ENCODE results near the gene ZNF618. TPM values are rescaled to one million over a fixed set of nuclear protein-coding genes. Genes with fewer than 3 reads are reported as not detected.
A peak's percentile ranks its signal among the peaks of the same experiment; 100 is the strongest.

Gene ZNF618
- total RNA-seq, 1 experiment from 2014 or later: 22.0 TPM

DNA sequence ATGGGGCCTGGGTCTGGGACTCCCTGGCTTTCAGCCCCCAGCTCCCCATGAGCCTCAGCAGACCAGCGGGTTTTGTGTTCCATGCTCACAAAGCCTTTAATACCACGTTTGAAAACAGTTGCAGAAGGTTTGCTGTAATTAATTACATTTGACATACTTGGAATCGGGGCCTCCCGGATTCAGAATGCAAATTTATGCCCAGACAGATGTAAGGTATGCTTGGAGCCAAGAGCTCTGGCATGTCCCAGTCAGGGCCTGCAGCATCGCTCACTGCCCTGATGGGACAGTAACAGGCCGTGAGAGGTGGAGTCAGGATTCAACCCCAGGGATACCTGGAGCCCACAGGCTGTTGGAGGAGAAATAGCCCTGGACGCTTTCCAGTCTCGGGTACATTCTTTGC is 12.2 kb downstream of the ZNF618 start:
- ATAC-seq (peak; percentile 28; the same call in 1 of the 2 replicates), DNase-seq (ENCODE audit: low spot score) (no peak)
- H3K27ac Mint-ChIP-seq: peak overlapping the region; percentile 24; the same call in 1 of the 2 replicates
- H3K9me3 Mint-ChIP-seq: peaks cover 22% of the 10 kb centered on the region
- no peaks in the 10 kb centered on the region for H3K27me3 Mint-ChIP-seq (ENCODE audit: low read depth)
- CTCF ChIA-PET: interaction anchor here (1.3 to 1.7 kb wide), 2 partner anchors 11 to 74 kb away, joined by 4 to 8 read pairs; partner anchors contain the start of gene ZNF618
- H3K4me3 Mint-ChIP-seq: no peak overlapping the region
- TF ChIP-seq CBFB (CRISPR knock-in tag; IDR thresholded peaks at IDR 0.05; ENCODE audit: low read depth): no peak
- TF ChIP-seq, protein P1, sequence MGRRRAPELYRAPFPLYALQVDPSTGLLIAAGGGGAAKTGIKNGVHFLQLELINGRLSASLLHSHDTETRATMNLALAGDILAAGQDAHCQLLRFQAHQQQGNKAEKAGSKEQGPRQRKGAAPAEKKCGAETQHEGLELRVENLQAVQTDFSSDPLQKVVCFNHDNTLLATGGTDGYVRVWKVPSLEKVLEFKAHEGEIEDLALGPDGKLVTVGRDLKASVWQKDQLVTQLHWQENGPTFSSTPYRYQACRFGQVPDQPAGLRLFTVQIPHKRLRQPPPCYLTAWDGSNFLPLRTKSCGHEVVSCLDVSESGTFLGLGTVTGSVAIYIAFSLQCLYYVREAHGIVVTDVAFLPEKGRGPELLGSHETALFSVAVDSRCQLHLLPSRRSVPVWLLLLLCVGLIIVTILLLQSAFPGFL (CRISPR knock-in tag; IDR thresholded peaks at IDR 0.05; ENCODE audit: borderline replicate concordance): no peak
- TF ChIP-seq ATF3 (CRISPR knock-in tag; conservative IDR thresholded peaks at IDR 0.05): no peak
- no peak for TF ChIP-seq ZNF232 (CRISPR knock-in tag; IDR thresholded peaks at IDR 0.05)
- no peak for TF ChIP-seq NFE2L1 (CRISPR knock-in tag; IDR thresholded peaks at IDR 0.05)
- TF ChIP-seq SOX15 (CRISPR knock-in tag; IDR thresholded peaks at IDR 0.05): no peak
- no peak for TF ChIP-seq CREB1 (CRISPR knock-in tag; IDR thresholded peaks at IDR 0.05)
- H3K4me1 Mint-ChIP-seq: peaks cover 46% of the 10 kb centered on the region
- POLR2A ChIA-PET: no interaction called here
- H3K36me3 Mint-ChIP-seq: peaks cover 23% of the 10 kb centered on the region

- no peak for DNase-seq (ENCODE audit: low spot score)
- Mint-ChIP-seq H3K9me3 (peaks cover 22% of the 10 kb centered on the region), H3K4me1 (peaks cover 45% of the 10 kb centered on the region), H3K27me3 (ENCODE audit: low read depth) (no peaks in the 10 kb centered on the region), H3K4me3 (no peak overlapping the region), H3K36me3 (peaks cover 23% of the 10 kb centered on the region), H3K27ac (no peak overlapping the region)
- ATAC-seq: no peak
- CTCF ChIA-PET: interaction anchor here (1.3 to 1.7 kb wide), 2 partner anchors 12 to 74 kb away, joined by 4 to 8 read pairs; partner anchors contain the start of gene ZNF618
- POLR2A ChIA-PET: no interaction called here
- TF ChIP-seq OVOL2 (CRISPR knock-in tag; IDR thresholded peaks at IDR 0.05; ENCODE audit: borderline replicate concordance) (no peak), MXD4 (CRISPR knock-in tag; IDR thresholded peaks at IDR 0.05; ENCODE audit: borderline replicate concordance) (no peak), FOXP4 (CRISPR knock-in tag; IDR thresholded peaks at IDR 0.05) (no peak), HMGA2 (CRISPR knock-in tag; IDR thresholded peaks at IDR 0.05) (no peak), ATF1 (CRISPR knock-in tag; IDR thresholded peaks at IDR 0.05) (no peak), ZNF671 (CRISPR knock-in tag; IDR thresholded peaks at IDR 0.05) (no peak), IRF1 (CRISPR knock-in tag; IDR thresholded peaks at IDR 0.05) (no peak), ESRRA (CRISPR knock-in tag; IDR thresholded peaks at IDR 0.05; ENCODE audit: borderline replicate concordance) (no peak), ELF4 (CRISPR knock-in tag; IDR thresholded peaks at IDR 0.05; ENCODE audit: low read depth) (no peak), RELA (CRISPR knock-in tag; IDR thresholded peaks at IDR 0.05; ENCODE audit: borderline replicate concordance) (no peak), ZNF512 (CRISPR knock-in tag; IDR thresholded peaks at IDR 0.05; ENCODE audit: borderline replicate concordance) (no peak), MYBL2 (CRISPR knock-in tag; IDR thresholded peaks at IDR 0.05) (no peak), ZBTB21 (CRISPR knock-in tag; IDR thresholded peaks at IDR 0.05; ENCODE audit: borderline replicate concordance) (no peak)
- TF ChIP-seq, protein P2, sequence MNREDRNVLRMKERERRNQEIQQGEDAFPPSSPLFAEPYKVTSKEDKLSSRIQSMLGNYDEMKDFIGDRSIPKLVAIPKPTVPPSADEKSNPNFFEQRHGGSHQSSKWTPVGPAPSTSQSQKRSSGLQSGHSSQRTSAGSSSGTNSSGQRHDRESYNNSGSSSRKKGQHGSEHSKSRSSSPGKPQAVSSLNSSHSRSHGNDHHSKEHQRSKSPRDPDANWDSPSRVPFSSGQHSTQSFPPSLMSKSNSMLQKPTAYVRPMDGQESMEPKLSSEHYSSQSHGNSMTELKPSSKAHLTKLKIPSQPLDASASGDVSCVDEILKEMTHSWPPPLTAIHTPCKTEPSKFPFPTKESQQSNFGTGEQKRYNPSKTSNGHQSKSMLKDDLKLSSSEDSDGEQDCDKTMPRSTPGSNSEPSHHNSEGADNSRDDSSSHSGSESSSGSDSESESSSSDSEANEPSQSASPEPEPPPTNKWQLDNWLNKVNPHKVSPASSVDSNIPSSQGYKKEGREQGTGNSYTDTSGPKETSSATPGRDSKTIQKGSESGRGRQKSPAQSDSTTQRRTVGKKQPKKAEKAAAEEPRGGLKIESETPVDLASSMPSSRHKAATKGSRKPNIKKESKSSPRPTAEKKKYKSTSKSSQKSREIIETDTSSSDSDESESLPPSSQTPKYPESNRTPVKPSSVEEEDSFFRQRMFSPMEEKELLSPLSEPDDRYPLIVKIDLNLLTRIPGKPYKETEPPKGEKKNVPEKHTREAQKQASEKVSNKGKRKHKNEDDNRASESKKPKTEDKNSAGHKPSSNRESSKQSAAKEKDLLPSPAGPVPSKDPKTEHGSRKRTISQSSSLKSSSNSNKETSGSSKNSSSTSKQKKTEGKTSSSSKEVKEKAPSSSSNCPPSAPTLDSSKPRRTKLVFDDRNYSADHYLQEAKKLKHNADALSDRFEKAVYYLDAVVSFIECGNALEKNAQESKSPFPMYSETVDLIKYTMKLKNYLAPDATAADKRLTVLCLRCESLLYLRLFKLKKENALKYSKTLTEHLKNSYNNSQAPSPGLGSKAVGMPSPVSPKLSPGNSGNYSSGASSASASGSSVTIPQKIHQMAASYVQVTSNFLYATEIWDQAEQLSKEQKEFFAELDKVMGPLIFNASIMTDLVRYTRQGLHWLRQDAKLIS (CRISPR knock-in tag; IDR thresholded peaks at IDR 0.05; ENCODE audit: borderline replicate concordance): no peak
- TF ChIP-seq, protein P3, sequence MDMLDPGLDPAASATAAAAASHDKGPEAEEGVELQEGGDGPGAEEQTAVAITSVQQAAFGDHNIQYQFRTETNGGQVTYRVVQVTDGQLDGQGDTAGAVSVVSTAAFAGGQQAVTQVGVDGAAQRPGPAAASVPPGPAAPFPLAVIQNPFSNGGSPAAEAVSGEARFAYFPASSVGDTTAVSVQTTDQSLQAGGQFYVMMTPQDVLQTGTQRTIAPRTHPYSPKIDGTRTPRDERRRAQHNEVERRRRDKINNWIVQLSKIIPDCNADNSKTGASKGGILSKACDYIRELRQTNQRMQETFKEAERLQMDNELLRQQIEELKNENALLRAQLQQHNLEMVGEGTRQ (CRISPR knock-in tag; IDR thresholded peaks at IDR 0.05): no peak
- TF ChIP-seq, protein P4, sequence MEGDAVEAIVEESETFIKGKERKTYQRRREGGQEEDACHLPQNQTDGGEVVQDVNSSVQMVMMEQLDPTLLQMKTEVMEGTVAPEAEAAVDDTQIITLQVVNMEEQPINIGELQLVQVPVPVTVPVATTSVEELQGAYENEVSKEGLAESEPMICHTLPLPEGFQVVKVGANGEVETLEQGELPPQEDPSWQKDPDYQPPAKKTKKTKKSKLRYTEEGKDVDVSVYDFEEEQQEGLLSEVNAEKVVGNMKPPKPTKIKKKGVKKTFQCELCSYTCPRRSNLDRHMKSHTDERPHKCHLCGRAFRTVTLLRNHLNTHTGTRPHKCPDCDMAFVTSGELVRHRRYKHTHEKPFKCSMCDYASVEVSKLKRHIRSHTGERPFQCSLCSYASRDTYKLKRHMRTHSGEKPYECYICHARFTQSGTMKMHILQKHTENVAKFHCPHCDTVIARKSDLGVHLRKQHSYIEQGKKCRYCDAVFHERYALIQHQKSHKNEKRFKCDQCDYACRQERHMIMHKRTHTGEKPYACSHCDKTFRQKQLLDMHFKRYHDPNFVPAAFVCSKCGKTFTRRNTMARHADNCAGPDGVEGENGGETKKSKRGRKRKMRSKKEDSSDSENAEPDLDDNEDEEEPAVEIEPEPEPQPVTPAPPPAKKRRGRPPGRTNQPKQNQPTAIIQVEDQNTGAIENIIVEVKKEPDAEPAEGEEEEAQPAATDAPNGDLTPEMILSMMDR (IDR thresholded peaks at IDR 0.05): no peak
Measured at GRCh38 chr9:113888976-113889375, 12.9 kb downstream of the ZNF618 start.
